ENCODE results near the gene USP3. TPM values are rescaled to one million over a fixed set of nuclear protein-coding genes. Genes with fewer than 3 reads are reported as not detected.

The USP3 gene
- total and polyA plus RNA-seq, 2 donors (not counting 1 experiment from before 2014, with no cell fraction given) = 43.4 to 152 TPM

DNA sequence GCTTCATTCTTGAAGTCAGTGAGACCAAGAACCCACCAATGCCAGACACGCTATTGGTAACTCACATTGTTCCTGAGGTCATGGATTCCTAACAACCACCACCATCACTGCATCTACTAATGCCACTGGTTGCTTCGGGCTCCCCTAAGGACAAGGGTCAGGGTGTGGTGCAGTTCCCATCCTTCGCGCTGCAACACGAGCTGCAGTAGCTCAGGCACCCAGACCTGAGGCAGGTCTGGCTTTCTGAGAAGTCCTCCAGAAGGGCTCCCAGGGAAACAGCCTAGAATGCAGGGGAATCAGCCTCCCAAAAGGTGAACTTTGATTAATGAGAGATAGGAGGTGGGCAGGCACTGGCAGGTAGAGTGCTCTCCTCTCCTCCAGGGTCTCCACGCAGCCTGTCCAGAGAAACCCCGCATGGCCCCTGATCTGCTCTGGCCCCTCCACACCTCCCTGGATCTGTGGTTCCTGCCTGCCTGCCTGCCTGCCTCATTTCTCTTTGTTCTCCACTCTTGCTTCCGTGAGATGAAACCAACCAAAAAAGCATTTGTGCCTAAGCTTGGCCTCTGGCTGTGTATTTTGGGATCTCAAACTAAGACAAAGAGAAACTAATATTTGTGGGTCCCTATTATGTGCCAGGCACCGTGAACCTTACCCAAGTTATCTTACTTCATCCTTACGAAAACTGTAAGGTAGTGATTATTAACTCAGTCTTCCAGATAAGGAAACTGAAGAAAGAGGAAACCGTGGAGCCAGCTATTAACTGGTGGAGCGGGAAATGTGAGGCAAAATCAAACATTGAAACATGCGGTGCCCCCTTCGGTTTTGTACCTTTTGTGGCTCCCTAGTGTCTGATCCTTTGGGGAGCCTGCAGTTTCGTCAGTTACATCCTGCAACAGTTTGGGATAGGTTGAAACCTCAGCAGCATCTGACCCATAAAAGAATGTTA, 43.9 kb upstream of the USP3 start:
- Histone ChIP-seq H3K27me3 (replicated peaks in 1 of 4; ENCODE audit: control extremely low read depth in 1 of 4, control insufficient read depth in 3 of 4, insufficient read depth in 4 of 4, low read length in 3 of 4) (no peaks in the 10 kb centered on the region), H3K79me2 (ENCODE audit: control insufficient read depth, insufficient read depth, low read length) (no peaks in the 10 kb centered on the region), H3K9me3 (ENCODE audit: control extremely low read depth in 1 of 3, control insufficient read depth in 2 of 3, insufficient read depth in 1 of 3, low read length in 2 of 3) (no peaks in the 10 kb centered on the region), H4K20me1 (ENCODE audit: control insufficient read depth, insufficient read depth, low read length, poor library complexity, severe bottlenecking) (no peaks in the 10 kb centered on the region), H3K9ac (ENCODE audit: low read length) (no peak overlapping the region), H3K4me3 (ENCODE audit: control extremely low read depth in 1 of 5, extremely low read depth in 1 of 5, insufficient read depth in 1 of 5, low read depth in 2 of 5, low read length in 4 of 5) (no peak overlapping the region), H3K36me3 (replicated peaks in 1 of 2; ENCODE audit: control extremely low read depth in 1 of 2, control insufficient read depth in 1 of 2, extremely low read depth in 1 of 2, insufficient read depth in 2 of 2, low read length in 1 of 2) (no peaks in the 10 kb centered on the region), H2AFZ (ENCODE audit: insufficient read depth, low read depth, low read length, poor library complexity, severe bottlenecking) (no peak overlapping the region), H3K27ac (ENCODE audit: low read length in 2 of 2) (no peak overlapping the region), H3K4me1 (ENCODE audit: control insufficient read depth in 2 of 2, insufficient read depth in 2 of 2, low read length in 2 of 2) (no peaks in the 10 kb centered on the region), H3K4me2 (replicated peaks; ENCODE audit: low read depth, low read length, poor library complexity, severe bottlenecking) (no peak overlapping the region)
- H3K9me3 Mint-ChIP-seq (ENCODE audit: insufficient read depth) = no peaks in the 10 kb centered on the region
- ATAC-seq (ENCODE audit: low read depth) (no peak), DNase-seq (no peak)
- no peaks in the 10 kb centered on the region for H3K27me3 Mint-ChIP-seq
- H3K27ac Mint-ChIP-seq = no peak overlapping the region
- POLR2A ChIA-PET = no interaction called here
- CTCF ChIA-PET = interaction anchor here (1.8 kb wide), 1 partner anchor 149 kb away, joined by 4 read pairs; no protein-coding TSS in a partner anchor
- H3K4me1 Mint-ChIP-seq = peaks cover 8% of the 10 kb centered on the region
- 86% methylated on average over 12 of the region's 15 CpGs for WGBS (ENCODE audit: insufficient coverage)
- no peak overlapping the region for H3K4me3 Mint-ChIP-seq
- intact Hi-C loops (cut with micrococcal nuclease) = no loop called here
- TF ChIP-seq EZH2 (IDR thresholded peaks at IDR 0.05; ENCODE audit: borderline replicate concordance, insufficient read depth, low read depth, low read length, poor library complexity, severe bottlenecking) = no peak
- TF ChIP-seq, protein P1, sequence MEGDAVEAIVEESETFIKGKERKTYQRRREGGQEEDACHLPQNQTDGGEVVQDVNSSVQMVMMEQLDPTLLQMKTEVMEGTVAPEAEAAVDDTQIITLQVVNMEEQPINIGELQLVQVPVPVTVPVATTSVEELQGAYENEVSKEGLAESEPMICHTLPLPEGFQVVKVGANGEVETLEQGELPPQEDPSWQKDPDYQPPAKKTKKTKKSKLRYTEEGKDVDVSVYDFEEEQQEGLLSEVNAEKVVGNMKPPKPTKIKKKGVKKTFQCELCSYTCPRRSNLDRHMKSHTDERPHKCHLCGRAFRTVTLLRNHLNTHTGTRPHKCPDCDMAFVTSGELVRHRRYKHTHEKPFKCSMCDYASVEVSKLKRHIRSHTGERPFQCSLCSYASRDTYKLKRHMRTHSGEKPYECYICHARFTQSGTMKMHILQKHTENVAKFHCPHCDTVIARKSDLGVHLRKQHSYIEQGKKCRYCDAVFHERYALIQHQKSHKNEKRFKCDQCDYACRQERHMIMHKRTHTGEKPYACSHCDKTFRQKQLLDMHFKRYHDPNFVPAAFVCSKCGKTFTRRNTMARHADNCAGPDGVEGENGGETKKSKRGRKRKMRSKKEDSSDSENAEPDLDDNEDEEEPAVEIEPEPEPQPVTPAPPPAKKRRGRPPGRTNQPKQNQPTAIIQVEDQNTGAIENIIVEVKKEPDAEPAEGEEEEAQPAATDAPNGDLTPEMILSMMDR (IDR thresholded peaks at IDR 0.05) = no peak

Measured in B cell (primary cell).